ACHN (cell line): ENCODE measurements around the gene HNRNPH1.
A peak's percentile ranks its signal among the peaks of the same experiment; 100 is the strongest.
"Not testable (repeated sequence)": the region's sequence is repeated elsewhere in the genome, so short reads cannot be mapped to it uniquely, and the experiment has no call there.

ENCODE experiments used
- DNase-seq: peaks from one replicate; pipeline ENCODE4 v3.0.0-alpha.2; 2015
- in situ Hi-C: cut with HindIII; loops from 2 replicates; pipeline ENCODE4 v1.10.0; 2017; ENCODE audit warnings: low sequenced_read_pairs, low pct_ligation_motif_present, low pct_unique_long_range_greater_than_20kb

HNRNPH1 gene, protein sequence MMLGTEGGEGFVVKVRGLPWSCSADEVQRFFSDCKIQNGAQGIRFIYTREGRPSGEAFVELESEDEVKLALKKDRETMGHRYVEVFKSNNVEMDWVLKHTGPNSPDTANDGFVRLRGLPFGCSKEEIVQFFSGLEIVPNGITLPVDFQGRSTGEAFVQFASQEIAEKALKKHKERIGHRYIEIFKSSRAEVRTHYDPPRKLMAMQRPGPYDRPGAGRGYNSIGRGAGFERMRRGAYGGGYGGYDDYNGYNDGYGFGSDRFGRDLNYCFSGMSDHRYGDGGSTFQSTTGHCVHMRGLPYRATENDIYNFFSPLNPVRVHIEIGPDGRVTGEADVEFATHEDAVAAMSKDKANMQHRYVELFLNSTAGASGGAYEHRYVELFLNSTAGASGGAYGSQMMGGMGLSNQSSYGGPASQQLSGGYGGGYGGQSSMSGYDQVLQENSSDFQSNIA

DNA sequence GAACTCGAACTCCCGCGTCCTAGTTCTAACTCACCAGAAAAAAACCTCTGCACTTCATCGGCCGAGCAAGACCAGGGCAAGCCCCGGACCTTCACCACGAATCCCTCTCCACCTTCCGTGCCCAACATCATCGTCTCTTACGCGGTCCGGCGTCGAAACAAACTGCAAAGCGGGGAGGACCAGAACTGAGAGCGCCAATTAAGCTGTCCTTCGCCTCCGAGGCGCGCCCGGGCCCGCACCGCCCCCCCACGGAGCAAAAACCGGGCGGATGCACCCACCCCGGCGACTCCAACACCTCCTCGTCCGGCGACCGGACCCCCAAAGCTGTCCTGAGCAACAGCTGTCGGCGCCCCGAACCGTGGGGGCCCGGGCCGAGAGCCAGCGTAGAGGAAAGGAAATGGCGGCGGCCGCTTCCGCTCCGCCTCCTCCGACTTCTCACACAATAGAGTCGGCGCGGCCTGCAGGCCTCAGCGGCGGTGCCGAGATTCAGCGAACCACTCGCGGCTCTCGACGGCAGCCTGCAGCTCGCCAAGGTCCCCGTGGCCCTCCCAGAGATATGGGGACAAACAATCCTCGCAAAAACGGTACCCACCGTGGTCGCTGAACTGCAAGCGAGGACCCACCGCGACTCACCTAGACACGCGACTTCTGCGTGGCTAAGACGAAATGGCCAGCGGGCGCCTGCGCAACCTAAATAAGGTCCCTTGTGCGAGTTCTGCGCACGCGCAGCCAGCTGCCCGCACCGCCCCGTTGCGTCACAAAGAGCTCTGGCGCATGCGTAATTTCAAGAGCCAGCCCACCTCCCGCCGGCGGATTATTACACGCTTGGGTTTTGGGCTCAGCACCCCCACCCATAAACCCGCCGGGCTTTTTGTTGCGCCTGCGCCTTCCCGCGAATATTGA lies at the start of gene HNRNPH1:
Gene HNRNPH1, minus strand, starts transcription at position 669 of the 903 bp plus-strand sequence. Its CDS starts 538 bp downstream, at position 131.
- in situ Hi-C loops = no loop called here

DNA sequence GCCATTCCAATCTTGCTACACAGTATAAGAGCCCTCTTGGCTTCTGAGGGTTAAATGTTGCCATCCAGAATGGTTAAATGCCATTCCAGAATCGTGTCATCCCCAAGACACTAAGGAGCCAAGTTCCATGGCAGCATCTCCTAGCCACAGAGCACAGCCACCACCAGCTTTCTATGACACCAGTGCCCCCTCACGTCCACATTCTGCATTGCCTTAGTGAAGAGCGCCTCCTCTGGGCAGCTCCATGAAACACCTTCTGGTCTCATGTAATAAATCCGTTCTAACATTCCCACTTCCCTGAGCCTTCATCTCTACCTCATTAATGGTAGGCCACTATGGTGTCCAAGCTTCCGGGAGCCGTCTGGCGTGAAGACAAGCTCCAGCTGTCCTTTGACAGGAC lies 44.9 kb upstream of the HNRNPH1 start:
- DNase-seq = no peak
- in situ Hi-C loops = no loop called here

More for the DNA sequence above, at the start of gene HNRNPH1:
- DNase-seq = peak; percentile 97

DNA sequence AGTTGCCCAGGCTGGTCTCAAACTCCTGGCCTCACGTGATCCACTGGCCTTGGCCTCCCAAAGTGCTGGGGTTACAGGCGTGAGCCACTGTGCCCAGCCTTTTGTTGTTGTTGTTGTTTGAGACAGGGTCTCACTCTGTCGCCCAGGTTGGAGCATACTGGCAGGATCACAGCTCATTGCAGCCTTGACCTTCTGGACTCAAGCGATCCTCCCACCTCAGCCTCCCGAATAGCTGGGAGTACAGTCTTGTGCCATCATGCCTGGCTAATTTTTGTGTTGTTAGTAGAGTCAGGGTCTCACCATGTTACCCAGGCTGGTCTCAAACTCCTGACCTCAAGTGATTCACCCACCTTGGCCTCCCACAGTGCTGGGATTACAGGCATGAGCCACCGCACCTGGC lies 38.2 kb upstream of the HNRNPH1 start:
- in situ Hi-C loops, DNase-seq: not testable (repeated sequence)

DNA sequence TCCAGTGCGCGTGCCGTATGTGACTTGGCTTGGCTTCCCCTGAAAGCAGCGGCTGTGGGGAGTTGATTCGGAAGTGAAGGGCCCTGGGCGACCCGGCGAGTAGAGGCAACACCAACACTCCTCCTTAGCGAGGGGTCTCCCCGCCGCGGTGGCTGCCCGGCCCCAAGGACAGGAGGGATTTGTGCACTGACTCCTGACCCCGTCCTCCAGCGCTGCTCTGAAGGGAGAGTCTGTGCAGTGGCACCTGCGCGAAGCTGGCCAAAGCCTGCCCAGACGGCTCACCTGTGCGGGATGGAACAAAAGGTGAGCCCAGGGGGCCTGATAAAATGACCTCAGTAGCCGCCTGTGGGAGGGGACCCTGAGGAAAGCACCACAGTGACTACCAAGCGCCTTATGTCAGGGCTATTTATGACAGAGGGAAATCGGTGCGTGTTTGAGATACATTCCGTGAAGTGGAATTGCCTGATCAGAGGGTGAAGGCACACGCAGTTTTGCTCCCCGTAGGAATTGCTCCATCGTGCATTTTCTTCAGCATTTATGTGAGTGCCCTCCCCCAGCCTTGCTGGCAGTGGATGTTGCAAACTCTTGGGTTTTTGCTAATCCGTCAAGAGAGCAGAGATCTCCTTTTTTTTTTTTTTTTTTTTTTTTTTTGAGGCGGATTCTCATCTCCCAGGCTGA lies 34.8 kb upstream of the HNRNPH1 start:
- in situ Hi-C loops, DNase-seq: not testable (repeated sequence)

DNA sequence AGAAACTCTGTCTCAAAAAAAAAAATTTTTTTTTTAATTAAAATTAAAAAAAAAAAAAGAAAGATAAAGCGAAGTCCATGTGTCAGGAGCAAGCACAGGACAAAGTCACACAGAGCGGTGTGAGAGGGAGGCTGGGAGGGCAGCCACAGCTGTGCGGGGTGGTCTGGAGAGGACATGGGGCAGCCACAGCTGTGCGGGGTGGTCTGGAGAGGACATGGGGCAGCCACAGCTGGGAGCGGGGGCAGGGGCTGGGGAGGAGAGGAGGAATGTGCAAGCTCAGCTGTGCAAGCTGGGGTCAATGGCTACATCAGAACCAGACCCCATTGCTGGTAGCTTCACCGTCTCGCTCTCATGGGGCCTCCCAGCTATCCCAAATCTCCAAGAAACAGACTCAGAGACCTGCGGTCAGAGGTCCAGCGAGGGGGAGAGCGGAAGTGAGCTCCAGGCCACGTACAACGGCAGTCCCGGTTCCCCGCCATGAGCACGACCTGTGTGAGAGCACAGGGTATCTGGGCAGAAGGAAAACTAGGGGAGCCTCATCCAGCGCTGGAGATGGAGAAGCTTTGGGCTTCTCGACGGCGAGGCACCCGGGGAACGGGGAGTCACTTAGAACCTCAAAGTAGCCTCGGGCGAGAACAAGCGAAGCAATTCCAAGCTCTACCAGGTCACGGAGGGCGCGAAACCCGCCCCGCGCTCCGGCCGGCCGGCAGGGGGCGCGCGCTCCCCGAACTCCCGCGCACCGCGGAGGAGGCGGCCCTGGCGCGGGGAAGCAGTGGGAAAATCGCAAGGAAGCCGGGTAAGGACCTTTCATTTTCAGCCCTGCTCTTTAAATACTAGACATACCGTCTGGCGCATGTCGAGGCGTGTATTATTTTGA lies 34.1 kb upstream of the HNRNPH1 start:
- in situ Hi-C loops, DNase-seq: not testable (repeated sequence)

DNA sequence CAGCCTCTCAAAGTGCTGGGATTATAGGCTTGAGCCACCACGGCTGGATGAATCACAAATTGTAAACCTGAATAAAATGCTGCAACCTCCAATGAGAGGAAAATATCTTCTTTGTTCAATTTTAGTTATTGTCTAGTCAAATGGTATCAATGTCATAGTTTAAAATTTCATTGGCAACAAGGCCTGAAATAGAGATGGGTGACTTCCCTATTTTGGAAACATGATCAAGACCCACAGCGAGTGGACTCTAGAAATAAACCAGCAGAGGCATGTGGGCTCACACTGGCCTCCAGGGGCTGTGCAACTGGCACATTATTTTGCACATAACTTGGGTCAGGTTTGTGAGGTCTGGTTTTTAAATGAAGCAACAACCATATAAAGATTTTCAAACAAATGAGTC lies 29.7 kb upstream of the HNRNPH1 start:
- DNase-seq, in situ Hi-C loops: not testable (repeated sequence)

DNA sequence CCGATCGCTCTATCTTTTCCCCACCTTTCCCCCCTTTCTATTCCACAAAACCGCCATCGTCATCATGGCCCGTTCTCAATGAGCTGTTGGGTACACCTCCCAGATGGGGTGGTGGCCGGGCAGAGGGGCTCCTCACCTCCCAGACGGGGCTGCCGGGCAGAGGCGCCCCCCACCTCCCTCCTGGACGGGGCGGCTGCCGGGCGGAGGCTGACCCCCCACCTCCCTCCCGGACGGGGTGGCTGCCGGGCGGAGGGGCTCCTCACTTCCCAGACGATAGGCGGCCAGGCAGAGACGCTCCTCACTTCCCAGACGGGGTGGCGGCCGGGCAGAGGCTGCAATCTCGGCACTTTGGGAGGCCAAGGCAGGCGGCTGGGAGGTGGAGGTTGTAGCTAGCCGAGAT lies 26.8 kb upstream of the HNRNPH1 start:
- in situ Hi-C loops, DNase-seq: not testable (repeated sequence)

DNA sequence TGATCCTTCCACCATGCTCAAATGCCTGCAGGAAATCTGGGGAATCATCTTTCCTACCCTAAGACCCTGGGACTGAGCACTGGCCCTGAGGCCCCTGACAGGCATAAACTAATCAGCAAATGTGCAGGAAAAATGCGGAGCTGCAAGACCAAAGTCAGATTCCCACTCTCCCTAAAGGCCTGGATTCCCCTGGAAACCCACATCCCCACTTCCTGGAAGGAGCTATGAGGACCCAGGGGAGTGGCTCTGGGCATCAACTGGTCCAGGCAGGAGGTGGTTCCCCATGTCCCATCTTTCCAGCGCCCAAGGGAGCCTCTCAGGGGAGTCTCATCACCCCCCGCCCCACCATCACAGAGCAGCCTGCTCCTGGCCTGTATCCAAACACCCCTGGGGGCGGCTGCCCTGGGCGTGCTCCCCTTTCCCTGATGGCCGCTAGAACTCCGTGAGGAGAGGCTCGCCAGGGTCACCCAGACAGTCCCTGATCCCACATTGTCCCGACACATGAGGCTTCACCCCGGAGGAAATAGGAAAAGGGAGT lies 25.8 kb upstream of the HNRNPH1 start:
- in situ Hi-C loops, DNase-seq: not testable (repeated sequence)

DNA sequence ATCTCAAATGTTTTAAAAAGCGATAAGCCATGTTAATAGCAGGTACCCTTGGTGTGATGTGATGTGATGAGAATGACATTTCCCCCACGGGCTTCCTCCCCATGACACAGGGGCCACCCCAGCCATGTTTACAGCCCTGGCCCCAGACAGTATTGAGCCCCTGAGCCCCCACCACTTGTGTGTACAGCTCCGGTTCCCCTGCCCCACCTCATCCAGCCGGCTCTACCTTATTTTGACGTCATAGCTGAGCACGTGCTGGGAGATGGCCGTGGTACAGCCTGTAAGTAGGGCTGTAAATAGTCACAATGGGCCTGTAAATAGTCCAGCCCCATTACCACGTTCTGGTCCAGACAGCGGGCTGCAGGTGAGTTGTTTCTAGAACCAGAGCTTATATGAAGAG lies 24.9 kb upstream of the HNRNPH1 start:
- in situ Hi-C loops = no loop called here
- no peak for DNase-seq

DNA sequence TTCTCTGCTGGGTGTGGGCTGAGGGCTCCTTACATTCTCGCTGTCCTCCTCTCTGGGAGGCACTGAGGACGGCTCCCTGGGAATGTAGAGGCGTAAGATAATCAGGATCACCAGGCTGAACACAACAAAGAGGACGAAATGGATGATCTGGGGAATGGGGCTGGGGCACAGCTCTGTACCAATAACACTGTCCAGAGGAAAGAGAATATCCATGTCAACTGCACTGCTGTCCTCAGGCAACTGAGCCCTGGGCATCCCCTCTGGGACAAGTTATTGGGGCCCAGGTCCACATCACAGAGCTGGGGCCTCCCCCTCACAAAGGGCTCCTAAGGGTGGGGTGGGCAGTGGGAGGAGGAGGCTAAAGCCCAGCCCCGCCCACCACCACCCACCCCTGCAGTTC lies 21.3 kb upstream of the HNRNPH1 start:
- DNase-seq, in situ Hi-C loops: not testable (repeated sequence)

DNA sequence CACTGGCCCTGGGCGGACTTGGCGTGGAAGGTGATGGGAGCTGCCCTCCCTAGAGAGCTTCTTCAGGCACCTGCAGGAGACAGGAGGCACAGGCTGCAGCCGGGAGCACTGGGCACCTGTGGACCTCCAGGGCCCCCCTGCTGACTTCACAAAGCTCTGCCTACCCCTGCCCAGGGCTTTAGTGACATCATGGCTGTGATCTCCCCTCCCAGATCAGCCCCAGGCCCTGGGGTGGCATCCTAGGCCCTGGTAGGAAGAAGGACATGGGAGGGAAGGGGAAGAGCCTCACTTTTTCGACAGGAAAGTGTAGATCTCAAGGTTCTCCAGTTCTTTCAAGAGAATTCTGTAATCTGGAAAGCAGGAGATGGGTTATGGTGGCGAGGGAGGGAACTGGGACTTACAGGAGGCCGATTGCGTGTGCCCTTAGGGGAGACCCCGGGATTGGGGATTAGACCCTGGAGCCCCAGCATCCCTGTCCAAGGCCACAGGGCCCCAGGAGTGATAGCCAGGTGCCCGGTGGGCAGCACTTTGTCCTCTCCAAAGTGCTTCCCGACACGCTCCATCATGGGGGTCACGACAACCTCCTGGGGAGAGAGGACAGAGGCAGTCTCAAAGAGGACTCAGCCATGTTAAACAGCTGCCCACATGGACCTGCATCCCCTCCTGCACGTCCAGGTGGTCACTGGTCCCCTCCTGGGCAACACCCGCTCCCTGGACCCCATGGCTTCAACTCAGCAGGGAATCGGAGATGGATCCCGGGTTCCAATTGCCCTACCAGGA lies 19.9 kb upstream of the HNRNPH1 start:
- in situ Hi-C loops = not testable (repeated sequence)

DNA sequence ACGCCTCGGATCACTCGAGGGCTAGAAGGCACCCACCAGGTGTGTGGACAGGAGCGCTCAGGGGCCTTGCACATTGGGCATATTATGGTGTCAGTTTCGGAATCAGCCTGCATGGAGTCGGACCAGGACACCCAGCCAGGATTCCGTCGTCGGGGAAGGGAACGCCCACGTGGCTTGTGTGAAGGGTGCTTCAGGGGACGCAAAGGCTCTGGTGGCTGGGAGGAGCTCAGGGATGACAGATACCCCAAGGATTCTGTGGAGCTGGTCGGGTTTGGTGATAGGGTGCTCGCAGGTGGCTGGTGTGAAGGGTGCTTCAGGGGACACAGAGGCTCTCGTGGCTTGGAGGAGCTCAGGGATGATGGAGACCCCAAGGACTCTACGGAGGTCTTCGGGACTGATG lies 19.2 kb upstream of the HNRNPH1 start:
- in situ Hi-C loops = not testable (repeated sequence)

More for the DNA sequence above, 19.9 kb upstream of the HNRNPH1 start:
- not testable (repeated sequence) for DNase-seq

DNA sequence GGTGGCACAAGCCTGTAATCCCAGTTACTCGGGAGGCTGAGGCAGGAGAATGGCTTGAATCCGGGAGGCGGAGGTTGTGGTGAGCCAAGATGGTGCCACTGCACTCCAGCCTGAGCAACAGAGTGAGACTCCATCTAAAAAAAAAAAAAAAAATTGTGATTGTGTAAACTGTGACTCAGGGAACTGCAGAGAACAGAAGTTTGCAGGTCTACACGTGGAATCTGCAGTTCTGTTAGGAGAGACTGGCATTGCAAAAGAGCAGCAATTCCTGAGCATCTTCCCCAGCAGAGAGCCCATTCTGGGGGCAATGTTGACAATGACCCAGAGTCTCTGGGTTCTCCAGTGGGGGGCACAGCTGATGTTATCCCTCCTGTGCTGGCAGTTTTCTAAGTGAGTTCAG lies 18.3 kb upstream of the HNRNPH1 start:
- in situ Hi-C loops, DNase-seq: not testable (repeated sequence)

More for the DNA sequence above, 19.2 kb upstream of the HNRNPH1 start:
- not testable (repeated sequence) for DNase-seq

DNA sequence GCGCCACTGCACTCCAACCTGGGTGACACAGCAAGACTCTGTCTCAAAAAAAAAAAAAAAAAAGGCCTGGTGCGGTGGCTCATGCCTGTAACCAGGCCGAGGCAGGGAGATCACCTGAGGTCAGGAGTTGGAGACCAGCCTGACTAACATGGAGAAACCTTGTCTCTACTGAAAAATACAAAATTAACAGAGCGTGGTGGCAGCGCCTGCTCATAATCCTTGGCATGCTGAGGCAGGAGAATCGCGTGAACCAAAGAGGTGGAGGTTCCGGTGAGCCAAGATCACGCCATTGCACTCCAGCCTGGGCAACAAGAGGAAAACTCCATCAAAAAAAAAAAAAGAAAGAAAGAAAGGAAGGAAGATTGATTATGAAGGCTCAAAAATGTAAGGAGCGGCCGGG lies 15.8 kb upstream of the HNRNPH1 start:
- in situ Hi-C loops, DNase-seq: not testable (repeated sequence)

DNA sequence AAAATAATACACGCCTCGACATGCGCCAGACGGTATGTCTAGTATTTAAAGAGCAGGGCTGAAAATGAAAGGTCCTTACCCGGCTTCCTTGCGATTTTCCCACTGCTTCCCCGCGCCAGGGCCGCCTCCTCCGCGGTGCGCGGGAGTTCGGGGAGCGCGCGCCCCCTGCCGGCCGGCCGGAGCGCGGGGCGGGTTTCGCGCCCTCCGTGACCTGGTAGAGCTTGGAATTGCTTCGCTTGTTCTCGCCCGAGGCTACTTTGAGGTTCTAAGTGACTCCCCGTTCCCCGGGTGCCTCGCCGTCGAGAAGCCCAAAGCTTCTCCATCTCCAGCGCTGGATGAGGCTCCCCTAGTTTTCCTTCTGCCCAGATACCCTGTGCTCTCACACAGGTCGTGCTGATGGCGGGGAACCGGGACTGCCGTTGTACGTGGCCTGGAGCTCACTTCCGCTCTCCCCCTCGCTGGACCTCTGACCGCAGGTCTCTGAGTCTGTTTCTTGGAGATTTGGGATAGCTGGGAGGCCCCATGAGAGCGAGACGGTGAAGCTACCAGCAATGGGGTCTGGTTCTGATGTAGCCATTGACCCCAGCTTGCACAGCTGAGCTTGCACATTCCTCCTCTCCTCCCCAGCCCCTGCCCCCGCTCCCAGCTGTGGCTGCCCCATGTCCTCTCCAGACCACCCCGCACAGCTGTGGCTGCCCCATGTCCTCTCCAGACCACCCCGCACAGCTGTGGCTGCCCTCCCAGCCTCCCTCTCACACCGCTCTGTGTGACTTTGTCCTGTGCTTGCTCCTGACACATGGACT lies 11.1 kb upstream of the HNRNPH1 start:
- in situ Hi-C loops, DNase-seq: not testable (repeated sequence)
